Ascending aorta (tissue), 2 donors: ENCODE data around the gene AKAP13. TPM values are rescaled to one million over a fixed set of nuclear protein-coding genes. Genes with fewer than 3 reads are reported as not detected.

ENCODE experiments used
- DNase-seq, 2 donors: peaks; one replicate each; pipeline ENCODE4 v3.0.0-alpha.2; 2019; ENCODE audit warnings: low spot score in 2 of 2
- H3K27ac ChIP-seq, 2 donors: fragments of 200-600 bp; sonication (generic); one replicate each; pipeline ENCODE4 v1.5.1; 2016 to 2017; ENCODE audit warnings: mild to moderate bottlenecking in 1 of 2
- H3K27me3 ChIP-seq: fragments of 200-600 bp; sonication (generic); one replicate; pipeline ENCODE4 v1.5.1; 2017
- H3K36me3 ChIP-seq, 2 donors: fragments of 200-600 bp; sonication (generic); one replicate each; pipeline ENCODE4 v1.5.1; 2016
- H3K4me1 ChIP-seq, 2 donors: fragments of 200-600 bp; sonication (generic); one replicate each; pipeline ENCODE4 v1.5.1; 2016 to 2017; ENCODE audit warnings: mild to moderate bottlenecking in 1 of 2
- H3K4me3 ChIP-seq, 2 donors: fragments of 200-600 bp; sonication (generic); one replicate each; pipeline ENCODE4 v1.5.1; 2016 to 2017; ENCODE audit warnings: mild to moderate bottlenecking in 1 of 2
- H3K9me3 ChIP-seq, 2 donors: fragments of 200-600 bp; sonication (generic); one replicate each; pipeline ENCODE4 v1.5.1; 2016
- CTCF ChIP-seq, 3 experiments: fragments of 200-600 bp in 2 of 3; fragments of 450-650 bp in 1 of 3; sonication (generic) in 2 of 3; IDR thresholded peaks; one replicate each; pipeline ENCODE4 v1.5.1; 2016 to 2019; ENCODE audit warnings: antibody characterized with exemption in 3 of 3, mild to moderate bottlenecking in 1 of 3, moderate library complexity in 1 of 3
- intact Hi-C: fragments of 100-400 bp; cut with DNase I; formaldehyde crosslinking; loops from one replicate; pipeline ENCODE4 v1.15.1; 2023
- total RNA-seq: library from RNA; depleted of rRNA; stranded (reverse); fragments of >200 nt; gene quantifications from one replicate; pipeline ENCODE4 v1.1.0, GENCODE V29; 2016

Gene AKAP13
- total RNA-seq, 1 donor from 2014 or later: 74.3 TPM

- Histone ChIP-seq H3K4me3 (no peak overlapping the region), H3K27me3 (no peaks in the 10 kb centered on the region), H3K9me3 (no peaks in the 10 kb centered on the region), H3K36me3 (no peaks in the 10 kb centered on the region), H3K27ac (no peak overlapping the region), H3K4me1 (no peaks in the 10 kb centered on the region)
- no peak for TF ChIP-seq CTCF (IDR thresholded peaks at IDR 0.05)
- intact Hi-C loops: no loop called here
- DNase-seq: no peak
Measured at GRCh38 chr15:85598219-85598618, 217.8 kb downstream of the AKAP13 start.

DNA sequence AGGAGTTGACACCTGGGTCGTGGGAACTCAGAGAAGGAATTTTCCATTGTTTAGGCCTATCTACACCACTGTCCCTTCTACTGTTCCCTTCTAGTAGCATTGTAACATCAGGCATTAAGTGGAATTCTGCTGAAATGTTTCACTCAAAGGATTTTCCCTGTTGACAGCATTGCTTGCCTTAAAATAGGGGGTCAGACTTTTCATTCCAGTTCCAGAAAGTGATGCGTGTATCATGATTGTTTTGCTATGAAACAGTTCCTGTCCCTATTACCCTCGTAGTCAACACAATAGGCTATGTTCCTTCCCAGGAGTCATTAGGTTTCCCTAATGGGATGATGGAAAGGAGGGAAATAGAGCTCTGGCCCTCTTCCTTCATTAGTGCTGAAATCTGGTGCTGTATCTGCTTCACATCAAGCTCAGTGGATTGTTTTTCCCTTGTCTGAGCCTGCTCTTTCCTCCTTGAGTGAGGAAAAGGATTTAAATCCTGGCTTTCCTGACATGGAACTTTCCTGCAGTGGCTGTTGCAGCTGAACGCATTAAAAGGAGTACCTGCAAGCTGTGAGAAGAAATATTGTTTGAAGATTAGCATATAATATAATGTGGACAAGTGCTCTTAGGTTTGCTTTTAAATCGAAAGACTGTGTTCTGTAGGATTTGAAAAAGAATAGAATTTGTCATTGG, 218.5 kb downstream of the AKAP13 start:
- no peak for TF ChIP-seq CTCF (IDR thresholded peaks at IDR 0.05)
- Histone ChIP-seq H3K9me3 (no peaks in the 10 kb centered on the region), H3K4me1 (no peaks in the 10 kb centered on the region), H3K27me3 (no peaks in the 10 kb centered on the region), H3K27ac (peak overlapping the region in 1 of 2 donors; percentile 29), H3K4me3 (no peak overlapping the region), H3K36me3 (no peaks in the 10 kb centered on the region)
- intact Hi-C loops: no loop called here
- no peak for DNase-seq

DNA sequence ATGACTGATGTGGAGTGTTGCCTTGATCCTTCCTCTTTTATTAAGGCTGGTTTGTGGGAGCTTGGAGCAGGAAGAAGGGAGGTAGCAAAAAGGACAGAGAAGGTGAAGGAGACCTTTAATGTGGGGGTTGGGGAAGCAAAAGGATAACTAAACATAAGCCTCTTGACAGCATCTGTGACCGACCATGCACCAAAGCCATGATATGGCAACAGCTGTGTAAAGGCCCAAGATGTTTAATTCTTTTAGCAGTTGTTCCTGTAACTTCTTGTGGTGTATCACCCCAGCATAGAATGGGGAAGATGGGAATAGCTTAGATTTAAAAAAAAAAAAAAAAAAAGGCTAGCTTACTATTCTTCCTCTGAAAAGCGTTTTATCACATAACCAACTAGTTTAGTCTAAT, 219.6 kb downstream of the AKAP13 start:
- Histone ChIP-seq H3K4me1 (no peaks in the 10 kb centered on the region), H3K9me3 (no peaks in the 10 kb centered on the region), H3K4me3 (no peak overlapping the region), H3K27ac (peak overlapping the region in 1 of 2 donors; percentile 29), H3K27me3 (no peaks in the 10 kb centered on the region), H3K36me3 (no peaks in the 10 kb centered on the region)
- DNase-seq: no peak
- TF ChIP-seq CTCF (IDR thresholded peaks at IDR 0.05): no peak
- intact Hi-C loops: no loop called here

GRCh38 chr15:85603160-85603559, 222.8 kb downstream of the AKAP13 start:
- H3K4me3 ChIP-seq: no peak overlapping the region
- intact Hi-C loops: no loop called here
- no peak for DNase-seq
- H3K36me3 ChIP-seq: no peaks in the 10 kb centered on the region
- H3K4me1 ChIP-seq: peaks cover 4 to 14% of the 10 kb centered on the region in 2 donors
- no peak overlapping the region for H3K27ac ChIP-seq
- H3K9me3 ChIP-seq: no peaks in the 10 kb centered on the region
- no peak for TF ChIP-seq CTCF (IDR thresholded peaks at IDR 0.05)
- no peaks in the 10 kb centered on the region for H3K27me3 ChIP-seq

GRCh38 chr15:85603703-85604102, 223.3 kb downstream of the AKAP13 start:
- no peak for DNase-seq
- intact Hi-C loops: no loop called here
- Histone ChIP-seq H3K9me3 (no peaks in the 10 kb centered on the region), H3K36me3 (no peaks in the 10 kb centered on the region), H3K27me3 (no peaks in the 10 kb centered on the region), H3K4me1 (peaks cover 8 to 19% of the 10 kb centered on the region in 2 donors), H3K4me3 (no peak overlapping the region), H3K27ac (no peak overlapping the region)
- no peak for TF ChIP-seq CTCF (IDR thresholded peaks at IDR 0.05)

GRCh38 chr15:85604194-85604593, 223.8 kb downstream of the AKAP13 start:
- no peak for DNase-seq
- no peaks in the 10 kb centered on the region for H3K27me3 ChIP-seq
- H3K4me1 ChIP-seq: peaks cover 8 to 22% of the 10 kb centered on the region in 2 donors
- H3K36me3 ChIP-seq: no peaks in the 10 kb centered on the region
- H3K4me3 ChIP-seq: no peak overlapping the region
- no peak overlapping the region for H3K27ac ChIP-seq
- H3K9me3 ChIP-seq: no peaks in the 10 kb centered on the region
- no peak for TF ChIP-seq CTCF (IDR thresholded peaks at IDR 0.05)
- intact Hi-C loops: no loop called here
